ENCODE results near the gene CFH.

- TF ChIP-seq, protein P1, sequence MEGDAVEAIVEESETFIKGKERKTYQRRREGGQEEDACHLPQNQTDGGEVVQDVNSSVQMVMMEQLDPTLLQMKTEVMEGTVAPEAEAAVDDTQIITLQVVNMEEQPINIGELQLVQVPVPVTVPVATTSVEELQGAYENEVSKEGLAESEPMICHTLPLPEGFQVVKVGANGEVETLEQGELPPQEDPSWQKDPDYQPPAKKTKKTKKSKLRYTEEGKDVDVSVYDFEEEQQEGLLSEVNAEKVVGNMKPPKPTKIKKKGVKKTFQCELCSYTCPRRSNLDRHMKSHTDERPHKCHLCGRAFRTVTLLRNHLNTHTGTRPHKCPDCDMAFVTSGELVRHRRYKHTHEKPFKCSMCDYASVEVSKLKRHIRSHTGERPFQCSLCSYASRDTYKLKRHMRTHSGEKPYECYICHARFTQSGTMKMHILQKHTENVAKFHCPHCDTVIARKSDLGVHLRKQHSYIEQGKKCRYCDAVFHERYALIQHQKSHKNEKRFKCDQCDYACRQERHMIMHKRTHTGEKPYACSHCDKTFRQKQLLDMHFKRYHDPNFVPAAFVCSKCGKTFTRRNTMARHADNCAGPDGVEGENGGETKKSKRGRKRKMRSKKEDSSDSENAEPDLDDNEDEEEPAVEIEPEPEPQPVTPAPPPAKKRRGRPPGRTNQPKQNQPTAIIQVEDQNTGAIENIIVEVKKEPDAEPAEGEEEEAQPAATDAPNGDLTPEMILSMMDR (IDR thresholded peaks at IDR 0.05; ENCODE audit: insufficient read depth, low read length), result no peak
- TF ChIP-seq POLR2AphosphoS5 (IDR thresholded peaks at IDR 0.05; ENCODE audit: low read depth) (no peak), GABPA (IDR thresholded peaks at IDR 0.05; ENCODE audit: low read depth) (no peak), SPI1 (IDR thresholded peaks at IDR 0.05; ENCODE audit: borderline replicate concordance, low read depth) (no peak)
- TF ChIP-seq, protein P2, sequence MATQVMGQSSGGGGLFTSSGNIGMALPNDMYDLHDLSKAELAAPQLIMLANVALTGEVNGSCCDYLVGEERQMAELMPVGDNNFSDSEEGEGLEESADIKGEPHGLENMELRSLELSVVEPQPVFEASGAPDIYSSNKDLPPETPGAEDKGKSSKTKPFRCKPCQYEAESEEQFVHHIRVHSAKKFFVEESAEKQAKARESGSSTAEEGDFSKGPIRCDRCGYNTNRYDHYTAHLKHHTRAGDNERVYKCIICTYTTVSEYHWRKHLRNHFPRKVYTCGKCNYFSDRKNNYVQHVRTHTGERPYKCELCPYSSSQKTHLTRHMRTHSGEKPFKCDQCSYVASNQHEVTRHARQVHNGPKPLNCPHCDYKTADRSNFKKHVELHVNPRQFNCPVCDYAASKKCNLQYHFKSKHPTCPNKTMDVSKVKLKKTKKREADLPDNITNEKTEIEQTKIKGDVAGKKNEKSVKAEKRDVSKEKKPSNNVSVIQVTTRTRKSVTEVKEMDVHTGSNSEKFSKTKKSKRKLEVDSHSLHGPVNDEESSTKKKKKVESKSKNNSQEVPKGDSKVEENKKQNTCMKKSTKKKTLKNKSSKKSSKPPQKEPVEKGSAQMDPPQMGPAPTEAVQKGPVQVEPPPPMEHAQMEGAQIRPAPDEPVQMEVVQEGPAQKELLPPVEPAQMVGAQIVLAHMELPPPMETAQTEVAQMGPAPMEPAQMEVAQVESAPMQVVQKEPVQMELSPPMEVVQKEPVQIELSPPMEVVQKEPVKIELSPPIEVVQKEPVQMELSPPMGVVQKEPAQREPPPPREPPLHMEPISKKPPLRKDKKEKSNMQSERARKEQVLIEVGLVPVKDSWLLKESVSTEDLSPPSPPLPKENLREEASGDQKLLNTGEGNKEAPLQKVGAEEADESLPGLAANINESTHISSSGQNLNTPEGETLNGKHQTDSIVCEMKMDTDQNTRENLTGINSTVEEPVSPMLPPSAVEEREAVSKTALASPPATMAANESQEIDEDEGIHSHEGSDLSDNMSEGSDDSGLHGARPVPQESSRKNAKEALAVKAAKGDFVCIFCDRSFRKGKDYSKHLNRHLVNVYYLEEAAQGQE (IDR thresholded peaks at IDR 0.05; ENCODE audit: insufficient replicate concordance, low read depth), result no peak
Observed at GRCh38 chr1:196690582-196690981, 38.7 kb downstream of the CFH start.
